Endothelial cell of umbilical vein (primary cell): ENCODE results near the gene INHA. TPM values are rescaled to one million over a fixed set of nuclear protein-coding genes. Genes with fewer than 3 reads are reported as not detected.

ENCODE experiments used
- BruUV-seq: library from RNA; stranded (reverse); fragments of 400-500 nt; replicated peaks from 2 replicates; lab custom pipeline; 2021; lab: Mats Ljungman, UMichigan
- CTCF ChIA-PET: fragments of 300-600, 350-600 bp; sonication (Branson Sonifier 250); formaldehyde crosslinking; loops from one replicate; lab custom pipeline; 2021; ENCODE audit warnings: antibody characterized with exemption, inconsistent platforms; lab: Charles Lee
- POLR2A ChIA-PET: fragments of 300-600, 350-600 bp; sonication (Branson Sonifier 250); formaldehyde crosslinking; loops from one replicate; lab custom pipeline; 2021; ENCODE audit warnings: antibody characterized with exemption, inconsistent platforms; lab: Charles Lee
- DNase-seq: peaks from one replicate; pipeline ENCODE4 v3.0.0-alpha.2; 2011; ENCODE audit warnings: low read depth, low spot score
- FAIRE-seq: peaks from 2 replicates; lab custom pipeline; 2011; peaks lifted over from hg19 to GRCh38; lab: Jason Lieb, UNC
- H2AFZ ChIP-seq: 2 replicates; pipeline ENCODE4 v1.6.0; 2012; ENCODE audit warnings: low read depth, low read length, control low read depth, inconsistent platforms
- H3K27ac ChIP-seq: 2 replicates; pipeline ENCODE4 v1.5.1; 2011; ENCODE audit warnings: low read depth, mild to moderate bottlenecking, control low read depth, low read length, moderate library complexity; ENCODE audit not compliant: insufficient read depth
- H3K27me3 ChIP-seq, 2 experiments: 2 replicates each; pipeline versions ENCODE4 v1.6.0 to v1.6.1; 2011; ENCODE audit warnings: low read length in 2 of 2, mixed read lengths in 1 of 2; ENCODE audit not compliant: control insufficient read depth in 2 of 2, insufficient read depth in 2 of 2
- H3K36me3 ChIP-seq, 2 experiments: 2 replicates in 1 of 2; 3 replicates in 1 of 2; pipeline ENCODE4 v1.5.1; 2011; ENCODE audit warnings: low read length in 2 of 2, mild to moderate bottlenecking in 1 of 2, moderate library complexity in 1 of 2; ENCODE audit not compliant: control insufficient read depth in 2 of 2, insufficient read depth in 2 of 2; ENCODE audit errors: extremely low read depth in 1 of 2
- H3K4me1 ChIP-seq: 3 replicates; pipeline ENCODE4 v1.5.1; 2011; ENCODE audit warnings: mild to moderate bottlenecking, low read length; ENCODE audit not compliant: control insufficient read depth, insufficient read depth; ENCODE audit errors: extremely low read depth
- H3K4me2 ChIP-seq: 2 replicates; pipeline ENCODE4 v1.6.1; 2011; ENCODE audit warnings: low read length, control low read depth, mixed read lengths; ENCODE audit not compliant: insufficient read depth
- H3K4me3 ChIP-seq, 3 experiments: fragments of 200-600 bp in 1 of 3; sonication (generic), shearing (Covaris generic) in 1 of 3; replicated peaks in 1 of 3; 2 replicates each; pipeline ENCODE4 v1.5.1; 2011 to 2016; ENCODE audit warnings: control low read depth in 3 of 3, low read length in 3 of 3, mild to moderate bottlenecking in 2 of 3, inconsistent platforms in 1 of 3, low read depth in 1 of 3, moderate library complexity in 1 of 3; ENCODE audit not compliant: insufficient read depth in 1 of 3
- H3K79me2 ChIP-seq: 2 replicates; pipeline ENCODE4 v1.6.0; 2012; ENCODE audit warnings: low read length, inconsistent platforms; ENCODE audit not compliant: control insufficient read depth, insufficient read depth
- H3K9ac ChIP-seq: replicated peaks from 2 replicates; pipeline ENCODE3; 2011; ENCODE audit warnings: low read length, control low read depth; ENCODE audit not compliant: insufficient read depth; ENCODE audit errors: extremely low read depth
- H3K9me1 ChIP-seq: replicated peaks from 3 replicates; pipeline ENCODE4 v1.6.0; 2011; ENCODE audit warnings: mild to moderate bottlenecking, low read length; ENCODE audit not compliant: control insufficient read depth, insufficient read depth; ENCODE audit errors: extremely low read depth
- H3K9me3 ChIP-seq: replicated peaks from 2 replicates; pipeline ENCODE4 v1.5.1; 2012; ENCODE audit warnings: low read length, inconsistent platforms; ENCODE audit not compliant: control insufficient read depth, insufficient read depth
- H4K20me1 ChIP-seq: replicated peaks from 2 replicates; pipeline ENCODE3; 2011; ENCODE audit warnings: mild to moderate bottlenecking, low read length; ENCODE audit not compliant: control insufficient read depth, insufficient read depth; ENCODE audit errors: extremely low read depth
- FOS ChIP-seq: IDR thresholded peaks from 2 replicates; pipeline ENCODE4 v1.6.1; 2011; ENCODE audit warnings: mild to moderate bottlenecking, low read length, moderate library complexity, borderline replicate concordance; ENCODE audit not compliant: insufficient read depth
- GATA2 ChIP-seq: IDR thresholded peaks from 2 replicates; pipeline ENCODE4 v1.7.0; 2011; ENCODE audit warnings: low read depth, mild to moderate bottlenecking, moderate library complexity, mixed read lengths, low read length; ENCODE audit not compliant: insufficient read length, insufficient read depth
- MAX ChIP-seq: IDR thresholded peaks from 2 replicates; pipeline ENCODE4 v1.6.1; 2011; ENCODE audit not compliant: insufficient read depth, insufficient read length
- MYC ChIP-seq: IDR thresholded peaks from one replicate; pipeline ENCODE4 v1.6.1; 2011; ENCODE audit warnings: mild to moderate bottlenecking, low read depth, low read length
- dilution Hi-C: fragments of 300-500 bp; cut with MboI; formaldehyde crosslinking; loops from one replicate; pipeline ENCODE4 v1.15.0; 2019; ENCODE audit warnings: low sequenced_read_pairs; ENCODE audit not compliant: extremely low pct_ligation_motif_present
- intact Hi-C: fragments of 100-400 bp; cut with micrococcal nuclease; formaldehyde crosslinking; loops from one replicate; pipeline ENCODE4 v1.10.0; 2022
- polyA plus RNA-seq, 4 experiments: library from polyadenylated mRNA; depleted of rRNA in 3 of 4; stranded (reverse) in 3 of 4; unstranded in 1 of 4; fragments of >200 nt; gene quantifications; 2 replicates each; pipeline versions ENCODE4 v1.2.1 to v1.2.3, GENCODE V29; 2011 to 2012; ENCODE audit warnings: missing spikeins in 1 of 4
- total RNA-seq: library from RNA; stranded (reverse); gene quantifications from 2 replicates; pipeline ENCODE4 v1.2.3, GENCODE V29; 2021

Gene INHA
- total and polyA plus RNA-seq, 2 donors (not counting 3 experiments of a cell fraction or from before 2014, with no cell fraction given): 0.06 TPM; not detected in 1

- CTCF ChIA-PET: interaction anchor here (1.9 kb wide), 1 partner anchor 32 kb away, joined by 7 read pairs; no protein-coding TSS in a partner anchor
These were observed 20.6 kb downstream of the INHA start for GRCh38 chr2:219592736-219593135.

GRCh38 chr2:219593154-219593553 is 21.0 kb downstream of the INHA start:
- no TSS peak for BruUV-seq
- Histone ChIP-seq H3K4me2 (no peak overlapping the region), H3K27ac (no peak overlapping the region), H3K9ac (no peak overlapping the region), H3K79me2 (no peaks in the 10 kb centered on the region), H4K20me1 (no peaks in the 10 kb centered on the region), H3K36me3 (no peaks in the 10 kb centered on the region), H3K4me1 (peaks cover 7% of the 10 kb centered on the region), H3K9me1 (no peaks in the 10 kb centered on the region), H2AFZ (no peak overlapping the region), H3K27me3 (peaks cover 0 to 3% of the 10 kb centered on the region in 2 experiments), H3K9me3 (no peaks in the 10 kb centered on the region), H3K4me3 (no peak overlapping the region)
- ChIA-PET POLR2A (no interaction called here), CTCF (no interaction called here)
- dilution Hi-C loops: no loop called here
- TF ChIP-seq MYC (no peak), GATA2 (no peak), FOS (no peak)
- intact Hi-C loops: no loop called here
- no peak for FAIRE-seq
- no peak for DNase-seq

More at GRCh38 chr2:219592736-219593135, 20.6 kb downstream of the INHA start:
- POLR2A ChIA-PET: no interaction called here
- Histone ChIP-seq H3K4me1 (peaks cover 6% of the 10 kb centered on the region), H3K9me3 (no peaks in the 10 kb centered on the region), H3K27me3 (peaks cover 0 to 3% of the 10 kb centered on the region in 2 experiments), H3K9ac (no peak overlapping the region), H3K79me2 (no peaks in the 10 kb centered on the region), H3K9me1 (no peaks in the 10 kb centered on the region), H3K27ac (no peak overlapping the region), H2AFZ (no peak overlapping the region), H3K36me3 (no peaks in the 10 kb centered on the region), H3K4me3 (no peak overlapping the region), H3K4me2 (no peak overlapping the region), H4K20me1 (no peaks in the 10 kb centered on the region)
- intact Hi-C loops: no loop called here
- no peak for TF ChIP-seq MAX
- no TSS peak for BruUV-seq
- DNase-seq (no peak), FAIRE-seq (no peak)
- dilution Hi-C loops: no loop called here
